SU-DHL-6 (cell line): ENCODE measurements around the gene ENOX1.

Experiments used
- H2AFZ ChIP-seq: fragments of 200-600 bp; sonication (generic); 2 replicates; pipeline ENCODE4 v1.6.1; 2014; ENCODE audit warnings: low read depth, mild to moderate bottlenecking, moderate library complexity, mixed read lengths, antibody characterized with exemption, low read length; ENCODE audit not compliant: severe bottlenecking
- H3F3A ChIP-seq: fragments of 200-600 bp; shearing (Covaris generic); 2 replicates; pipeline ENCODE4 v1.6.0; 2016; ENCODE audit warnings: antibody characterized with exemption, mild to moderate bottlenecking; ENCODE audit not compliant: insufficient read depth
- H3K27ac ChIP-seq: fragments of 200-600 bp; sonication (generic); 2 replicates; pipeline ENCODE4 v1.5.1; 2016; ENCODE audit warnings: low read depth, mild to moderate bottlenecking, low read length, moderate library complexity, mixed read lengths
- H3K27me3 ChIP-seq: fragments of 200-600 bp; sonication (generic), shearing (Covaris generic); 2 replicates; pipeline ENCODE4 v1.6.0; 2014; ENCODE audit warnings: mild to moderate bottlenecking, low read length
- H3K36me3 ChIP-seq: fragments of 200-600 bp; sonication (generic); 2 replicates; pipeline ENCODE4 v1.6.1; 2014; ENCODE audit warnings: mild to moderate bottlenecking, low read length, mixed read lengths
- H3K4me2 ChIP-seq: fragments of 300-600, 200-600 bp; shearing (Covaris generic), sonication (generic); 2 replicates; pipeline ENCODE4 v1.6.0; 2014; ENCODE audit warnings: low read length, low read depth, mild to moderate bottlenecking; ENCODE audit not compliant: poor library complexity, severe bottlenecking
- H3K4me3 ChIP-seq: fragments of 200-600 bp; sonication (generic); 2 replicates; pipeline ENCODE4 v1.5.1; 2014; ENCODE audit warnings: antibody characterized with exemption, low read length, mild to moderate bottlenecking, mixed read lengths; ENCODE audit not compliant: insufficient read depth, poor library complexity, severe bottlenecking
- H3K79me2 ChIP-seq: fragments of 200-600 bp; sonication (generic); 2 replicates; pipeline ENCODE4 v1.6.1; 2014; ENCODE audit warnings: mild to moderate bottlenecking, low read length, moderate library complexity; ENCODE audit not compliant: insufficient read depth
- H3K9ac ChIP-seq: fragments of 200-600 bp; sonication (generic); 2 replicates; pipeline ENCODE4 v1.7.0; 2014; ENCODE audit warnings: mild to moderate bottlenecking, low read length
- H3K9me2 ChIP-seq: fragments of 200-600 bp; sonication (generic); replicated peaks from 2 replicates; pipeline ENCODE4 v1.6.1; 2014; ENCODE audit warnings: low read length; ENCODE audit not compliant: insufficient read depth
- H3K9me3 ChIP-seq: fragments of 200-600 bp; sonication (generic); 2 replicates; pipeline ENCODE4 v1.6.1; 2014; ENCODE audit warnings: low read length, mixed read lengths; ENCODE audit not compliant: insufficient read depth
- H4K20me1 ChIP-seq: fragments of 200-600 bp; sonication (generic); 2 replicates; pipeline ENCODE4 v1.6.1; 2014; ENCODE audit warnings: low read depth, mild to moderate bottlenecking, antibody characterized with exemption, low read length, moderate library complexity, mixed read lengths
- CTCF ChIP-seq: fragments of 200-600 bp; sonication (generic); IDR thresholded peaks from one replicate; pipeline ENCODE4 v1.5.1; 2017; ENCODE audit warnings: antibody characterized with exemption, mild to moderate bottlenecking, low read length, moderate library complexity; ENCODE audit not compliant: insufficient read depth, poor library complexity, severe bottlenecking
- EZH2phosphoT487 ChIP-seq: fragments of 200-600 bp; sonication (generic), shearing (Covaris generic); conservative IDR thresholded peaks from 2 replicates; pipeline ENCODE4 v1.6.1; 2018; ENCODE audit warnings: mild to moderate bottlenecking, antibody characterized with exemption, low read length, moderate library complexity, mixed read lengths

ENOX1 gene

DNA sequence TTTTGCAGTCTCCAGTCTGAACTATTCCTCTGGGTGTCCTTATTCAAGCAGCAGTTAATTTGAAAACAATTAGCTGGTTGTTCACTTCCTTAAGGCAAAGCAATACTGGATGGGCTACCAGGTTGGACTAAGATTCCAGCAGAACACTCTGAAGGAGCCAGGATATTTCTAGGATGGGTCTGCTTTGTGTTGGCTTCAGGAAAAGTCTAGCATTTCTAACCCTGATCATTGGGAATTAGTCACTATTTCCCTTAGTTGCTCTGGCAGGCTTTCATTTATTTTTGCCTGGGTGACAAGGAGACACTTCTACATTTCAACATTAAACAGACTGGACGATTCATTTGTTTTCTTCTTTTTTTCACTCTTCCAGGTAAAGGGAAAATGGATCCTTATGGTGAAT is 228.4 kb downstream of the ENOX1 start:
- no peaks in the 10 kb centered on the region for H3K27me3 ChIP-seq
- no peaks in the 10 kb centered on the region for H4K20me1 ChIP-seq
- no peaks in the 10 kb centered on the region for H3K36me3 ChIP-seq
- H3K27ac ChIP-seq: no peak overlapping the region
- H3K9ac ChIP-seq: no peak overlapping the region
- H3K4me3 ChIP-seq: no peak overlapping the region
- H2AFZ ChIP-seq: no peak overlapping the region
- no peaks in the 10 kb centered on the region for H3K9me3 ChIP-seq
- TF ChIP-seq EZH2phosphoT487 (no peak), CTCF (no peak)
- no peaks in the 10 kb centered on the region for H3K9me2 ChIP-seq
- H3K4me2 ChIP-seq: no peak overlapping the region
- no peaks in the 10 kb centered on the region for H3F3A ChIP-seq
- H3K79me2 ChIP-seq: no peaks in the 10 kb centered on the region

- H3K9me2 ChIP-seq: no peaks in the 10 kb centered on the region
- no peak overlapping the region for H3K9ac ChIP-seq
- no peaks in the 10 kb centered on the region for H3K9me3 ChIP-seq
- no peaks in the 10 kb centered on the region for H3K27me3 ChIP-seq
- H3F3A ChIP-seq: no peaks in the 10 kb centered on the region
- no peak overlapping the region for H3K27ac ChIP-seq
- no peak overlapping the region for H2AFZ ChIP-seq
- no peaks in the 10 kb centered on the region for H3K36me3 ChIP-seq
- H3K79me2 ChIP-seq: no peaks in the 10 kb centered on the region
- H3K4me3 ChIP-seq: no peak overlapping the region
- H4K20me1 ChIP-seq: no peaks in the 10 kb centered on the region
- no peak for TF ChIP-seq EZH2phosphoT487
- no peak for TF ChIP-seq CTCF
- H3K4me2 ChIP-seq: no peak overlapping the region
These were observed 231.1 kb downstream of the ENOX1 start for GRCh38 chr13:43555667-43556066.

- no peak for TF ChIP-seq CTCF
- TF ChIP-seq EZH2phosphoT487: no peak
- Histone ChIP-seq H3K79me2 (no peaks in the 10 kb centered on the region), H3K27me3 (no peaks in the 10 kb centered on the region), H3K27ac (no peak overlapping the region), H2AFZ (no peak overlapping the region), H3F3A (no peaks in the 10 kb centered on the region), H3K4me3 (no peak overlapping the region), H3K9me3 (no peaks in the 10 kb centered on the region), H3K4me2 (no peak overlapping the region), H3K9me2 (no peaks in the 10 kb centered on the region), H4K20me1 (no peaks in the 10 kb centered on the region), H3K36me3 (no peaks in the 10 kb centered on the region), H3K9ac (no peak overlapping the region)
These were observed 234.8 kb downstream of the ENOX1 start for GRCh38 chr13:43551897-43552456.
